Vagina (tissue), 2 donors: Measurements from ENCODE around the gene LILRA2. TPM values are rescaled to one million over a fixed set of nuclear protein-coding genes. Genes with fewer than 3 reads are reported as not detected.

Experiments
- DNase-seq, 2 donors: peaks; one replicate each; pipeline ENCODE4 v3.0.0-alpha.2; 2017; ENCODE audit errors: extremely low spot score in 2 of 2
- H3K27ac ChIP-seq: fragments of 200-600 bp; sonication (generic); one replicate; pipeline ENCODE4 v1.5.1; 2019
- H3K27me3 ChIP-seq: fragments of 200-600 bp; sonication (generic); one replicate; pipeline ENCODE4 v1.5.1; 2019
- H3K36me3 ChIP-seq, 2 donors: fragments of 200-600 bp; sonication (generic); one replicate each; pipeline ENCODE4 v1.5.1; 2017 to 2019
- H3K4me1 ChIP-seq: fragments of 200-600 bp; sonication (generic); one replicate; pipeline ENCODE4 v1.5.1; 2019
- H3K4me3 ChIP-seq, 2 donors: fragments of 200-600 bp; sonication (generic); 1 replicate in 1 of 2; 2 replicates in 1 of 2; pipeline ENCODE4 v1.5.1; 2016 to 2019
- H3K9me3 ChIP-seq: fragments of 200-600 bp; sonication (generic); one replicate; pipeline ENCODE4 v1.5.1; 2019
- POLR2A ChIP-seq, 2 donors: fragments of 450-650 bp; IDR thresholded peaks; one replicate each; pipeline ENCODE4 v1.6.1; 2017; ENCODE audit warnings: antibody characterized with exemption in 2 of 2, mild to moderate bottlenecking in 2 of 2, moderate library complexity in 2 of 2
- POLR2AphosphoS5 ChIP-seq, 2 donors: sonication (generic); formaldehyde crosslinking; IDR thresholded peaks; one replicate each; pipeline ENCODE4 v1.9.0; 2017; ENCODE audit warnings: antibody characterized with exemption in 2 of 2, mild to moderate bottlenecking in 2 of 2, low read depth in 1 of 2; ENCODE audit not compliant: insufficient read depth in 1 of 2
- intact Hi-C: fragments of 100-400 bp; cut with DNase I; formaldehyde crosslinking; loops from one replicate; pipeline ENCODE4 v1.15.1; 2023
- total RNA-seq: library from RNA; depleted of rRNA; stranded (reverse); fragments of >200 nt; gene quantifications from one replicate; pipeline ENCODE4 v1.2.3, GENCODE V29; 2016
- TF ChIP-seq, protein P1 (sequence below), 3 experiments: fragments of 450-650 bp in 2 of 3; fragments of 200-600 bp in 1 of 3; sonication (generic) in 1 of 3; IDR thresholded peaks; one replicate each; pipeline ENCODE4 v1.5.1; 2017 to 2019; ENCODE audit warnings: antibody characterized with exemption in 3 of 3, mild to moderate bottlenecking in 2 of 3, moderate library complexity in 2 of 3

The LILRA2 gene
- total RNA-seq, 1 donor from 2014 or later: not detected

- H3K9me3 ChIP-seq: no peaks in the 10 kb centered on the region
- no peak overlapping the region for H3K27ac ChIP-seq
- H3K36me3 ChIP-seq: no peaks in the 10 kb centered on the region
- no peaks in the 10 kb centered on the region for H3K27me3 ChIP-seq
- intact Hi-C loops: no loop called here
- H3K4me3 ChIP-seq: no peak overlapping the region
- TF ChIP-seq POLR2A (IDR thresholded peaks at IDR 0.05) (no peak), POLR2AphosphoS5 (IDR thresholded peaks at IDR 0.05; ENCODE audit: insufficient read depth in 1 of 2, low read depth in 1 of 2) (no peak)
- TF ChIP-seq, protein P1, sequence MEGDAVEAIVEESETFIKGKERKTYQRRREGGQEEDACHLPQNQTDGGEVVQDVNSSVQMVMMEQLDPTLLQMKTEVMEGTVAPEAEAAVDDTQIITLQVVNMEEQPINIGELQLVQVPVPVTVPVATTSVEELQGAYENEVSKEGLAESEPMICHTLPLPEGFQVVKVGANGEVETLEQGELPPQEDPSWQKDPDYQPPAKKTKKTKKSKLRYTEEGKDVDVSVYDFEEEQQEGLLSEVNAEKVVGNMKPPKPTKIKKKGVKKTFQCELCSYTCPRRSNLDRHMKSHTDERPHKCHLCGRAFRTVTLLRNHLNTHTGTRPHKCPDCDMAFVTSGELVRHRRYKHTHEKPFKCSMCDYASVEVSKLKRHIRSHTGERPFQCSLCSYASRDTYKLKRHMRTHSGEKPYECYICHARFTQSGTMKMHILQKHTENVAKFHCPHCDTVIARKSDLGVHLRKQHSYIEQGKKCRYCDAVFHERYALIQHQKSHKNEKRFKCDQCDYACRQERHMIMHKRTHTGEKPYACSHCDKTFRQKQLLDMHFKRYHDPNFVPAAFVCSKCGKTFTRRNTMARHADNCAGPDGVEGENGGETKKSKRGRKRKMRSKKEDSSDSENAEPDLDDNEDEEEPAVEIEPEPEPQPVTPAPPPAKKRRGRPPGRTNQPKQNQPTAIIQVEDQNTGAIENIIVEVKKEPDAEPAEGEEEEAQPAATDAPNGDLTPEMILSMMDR (IDR thresholded peaks at IDR 0.05): no peak
- no peaks in the 10 kb centered on the region for H3K4me1 ChIP-seq
- DNase-seq: peak in 1 of 2 donors; percentile 84
These were observed 35.8 kb downstream of the LILRA2 start for GRCh38 chr19:54609356-54609791.

DNA sequence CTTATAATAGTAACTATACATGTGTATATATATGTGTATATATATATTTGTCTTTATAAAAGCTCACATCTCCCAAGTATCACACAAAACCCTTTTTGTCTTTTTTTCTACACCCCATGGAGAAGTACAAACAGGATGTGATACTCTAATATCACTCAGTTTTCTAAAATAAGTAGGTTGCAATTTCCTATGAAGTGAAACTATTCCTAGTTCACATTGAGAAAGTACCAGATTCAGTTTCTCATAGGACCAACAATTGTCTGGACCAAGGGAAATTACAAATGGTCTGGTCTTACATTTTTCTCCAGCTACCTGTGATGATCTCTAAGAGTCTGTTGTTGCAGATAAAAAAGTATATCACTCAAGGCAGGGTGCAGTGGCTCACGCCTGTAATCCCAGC, 38.8 kb downstream of the LILRA2 start:
- no peak for DNase-seq
- intact Hi-C loops: no loop called here
- Histone ChIP-seq H3K9me3 (no peaks in the 10 kb centered on the region), H3K4me3 (no peak overlapping the region), H3K27me3 (no peaks in the 10 kb centered on the region), H3K27ac (no peak overlapping the region), H3K4me1 (no peaks in the 10 kb centered on the region), H3K36me3 (no peaks in the 10 kb centered on the region)
- TF ChIP-seq, protein P1 (IDR thresholded peaks at IDR 0.05): no peak
- TF ChIP-seq POLR2AphosphoS5 (IDR thresholded peaks at IDR 0.05; ENCODE audit: insufficient read depth in 1 of 2, low read depth in 1 of 2) (no peak), POLR2A (IDR thresholded peaks at IDR 0.05) (no peak)

DNA sequence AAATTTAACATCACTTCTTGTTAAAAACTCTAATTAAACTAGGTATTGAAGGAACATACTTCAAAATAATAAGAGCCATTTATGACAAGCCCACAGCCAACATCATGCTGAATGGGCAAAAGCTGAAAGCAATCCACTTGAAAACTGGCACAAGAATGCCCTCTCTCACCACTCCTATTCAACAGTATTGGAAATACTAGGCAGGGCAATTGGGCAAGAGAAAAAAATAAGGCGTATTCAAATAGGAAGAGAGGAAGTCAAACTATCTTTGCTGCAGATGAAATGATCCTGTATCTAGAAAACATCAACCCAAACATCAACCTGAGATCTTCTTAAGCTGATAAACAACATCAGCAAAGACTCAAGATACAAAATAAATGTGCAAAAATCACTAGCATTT, 41.1 kb downstream of the LILRA2 start:
- Histone ChIP-seq H3K4me3 (no peak overlapping the region), H3K9me3 (no peaks in the 10 kb centered on the region), H3K27me3 (no peaks in the 10 kb centered on the region), H3K27ac (no peak overlapping the region), H3K36me3 (no peaks in the 10 kb centered on the region), H3K4me1 (no peaks in the 10 kb centered on the region)
- DNase-seq: no peak
- TF ChIP-seq, protein P1 (IDR thresholded peaks at IDR 0.05): no peak
- no peak for TF ChIP-seq POLR2A (IDR thresholded peaks at IDR 0.05)
- TF ChIP-seq POLR2AphosphoS5 (IDR thresholded peaks at IDR 0.05; ENCODE audit: insufficient read depth in 1 of 2, low read depth in 1 of 2): no peak
- intact Hi-C loops: no loop called here

DNA sequence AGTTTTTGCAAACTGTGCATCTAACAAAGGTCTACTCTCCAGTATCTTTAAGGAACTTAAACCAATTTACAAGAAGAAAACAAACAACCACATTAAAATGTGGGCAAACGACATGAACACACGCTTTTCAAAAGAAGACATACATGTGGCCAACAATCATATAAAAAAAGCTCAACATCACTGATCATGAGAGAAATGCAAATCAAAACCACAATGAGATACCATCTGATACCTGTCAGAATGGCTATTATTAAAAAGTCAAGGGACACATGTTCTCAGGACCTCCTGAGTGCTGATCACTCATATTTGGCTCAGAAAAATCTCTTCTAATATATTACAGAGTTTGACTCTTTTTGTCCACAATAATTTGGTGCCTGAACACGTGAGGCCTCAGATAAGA, 42.5 kb downstream of the LILRA2 start:
- TF ChIP-seq POLR2AphosphoS5 (IDR thresholded peaks at IDR 0.05; ENCODE audit: insufficient read depth in 1 of 2, low read depth in 1 of 2): no peak
- TF ChIP-seq, protein P1 (IDR thresholded peaks at IDR 0.05): no peak
- no peak for TF ChIP-seq POLR2A (IDR thresholded peaks at IDR 0.05)
- Histone ChIP-seq H3K4me3 (no peak overlapping the region), H3K27ac (no peak overlapping the region), H3K9me3 (no peaks in the 10 kb centered on the region), H3K27me3 (no peaks in the 10 kb centered on the region), H3K4me1 (no peaks in the 10 kb centered on the region), H3K36me3 (no peaks in the 10 kb centered on the region)
- no peak for DNase-seq
- intact Hi-C loops: no loop called here

- no peaks in the 10 kb centered on the region for H3K27me3 ChIP-seq
- DNase-seq: no peak
- H3K36me3 ChIP-seq: no peaks in the 10 kb centered on the region
- no peaks in the 10 kb centered on the region for H3K9me3 ChIP-seq
- H3K27ac ChIP-seq: no peak overlapping the region
- no peaks in the 10 kb centered on the region for H3K4me1 ChIP-seq
- no peak overlapping the region for H3K4me3 ChIP-seq
- intact Hi-C loops: no loop called here
- no peak for TF ChIP-seq POLR2AphosphoS5 (IDR thresholded peaks at IDR 0.05; ENCODE audit: insufficient read depth in 1 of 2, low read depth in 1 of 2)
- no peak for TF ChIP-seq POLR2A (IDR thresholded peaks at IDR 0.05)
- TF ChIP-seq, protein P1 (IDR thresholded peaks at IDR 0.05): no peak
These were observed 43.4 kb downstream of the LILRA2 start for GRCh38 chr19:54616821-54617560.
